ENCODE data around the gene TATDN3.
"Not testable (repeated sequence)": the region's sequence is repeated elsewhere in the genome, so short reads cannot be mapped to it uniquely, and the experiment has no call there.

TATDN3 gene

GRCh38 chr1:212762839-212763238, 28.9 kb upstream of the TATDN3 start:
- DNase-seq = no peak
- Mint-ChIP-seq H3K9me3 (peaks cover 16% of the 10 kb centered on the region), H3K27ac (no peak overlapping the region), H3K36me3 (ENCODE audit: low read depth) (peaks cover 59% of the 10 kb centered on the region), H3K4me3 (no peak overlapping the region), H3K4me1 (ENCODE audit: low read depth) (peaks cover 45% of the 10 kb centered on the region), H3K27me3 (no peaks in the 10 kb centered on the region)

DNA sequence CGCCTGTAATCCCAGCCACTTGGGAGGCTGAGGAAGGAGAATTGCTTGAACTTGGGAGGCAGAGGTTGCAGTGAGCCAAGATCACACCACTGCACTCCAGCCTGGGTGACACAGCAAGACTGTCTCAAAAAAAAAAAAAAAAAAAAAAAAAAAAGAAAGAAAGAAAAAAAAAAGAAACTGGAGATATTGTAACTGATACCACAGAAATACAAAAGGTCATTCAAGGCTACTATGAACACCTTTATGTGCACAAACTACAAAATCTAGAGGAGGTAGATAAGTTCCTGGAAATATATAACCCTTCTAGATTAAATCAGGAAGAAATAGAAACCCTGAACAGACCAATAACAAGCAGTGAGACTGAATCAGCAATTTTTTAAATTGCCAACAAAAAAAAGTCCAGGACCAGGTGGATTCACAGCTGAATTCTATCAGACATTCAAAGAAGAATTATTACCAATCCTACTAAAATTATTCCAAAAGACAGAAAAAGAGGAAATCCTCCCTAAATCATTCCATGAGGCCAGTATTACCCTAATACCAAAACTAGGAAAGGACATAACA, 26.9 kb upstream of the TATDN3 start:
- H3K4me1 Mint-ChIP-seq (ENCODE audit: low read depth) = peaks cover 49% of the 10 kb centered on the region
- not testable (repeated sequence) for H3K27me3 Mint-ChIP-seq, DNase-seq, H3K27ac Mint-ChIP-seq, H3K4me3 Mint-ChIP-seq
- H3K9me3 Mint-ChIP-seq = peaks cover 24% of the 10 kb centered on the region
- peaks cover 73% of the 10 kb centered on the region for H3K36me3 Mint-ChIP-seq (ENCODE audit: low read depth)

DNA sequence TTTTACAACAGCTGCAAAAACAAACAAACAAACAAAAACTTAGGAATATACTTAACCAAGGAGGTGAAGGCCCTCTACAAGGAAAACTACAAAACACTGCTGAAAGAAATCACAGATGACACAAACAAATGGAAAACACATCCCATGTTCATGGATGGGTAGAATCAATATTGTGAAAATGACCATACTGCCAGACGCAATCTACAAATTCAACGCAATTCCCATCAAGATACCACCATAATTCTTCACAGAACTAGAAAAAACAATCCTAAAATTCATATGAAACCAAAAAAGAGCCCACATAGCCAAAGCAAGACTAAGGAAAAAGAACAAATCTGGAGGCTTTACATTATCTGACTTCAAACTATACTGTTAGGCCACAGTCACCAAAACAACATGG, 24.9 kb upstream of the TATDN3 start:
- H3K4me3 Mint-ChIP-seq, H3K27ac Mint-ChIP-seq, H3K27me3 Mint-ChIP-seq, DNase-seq: not testable (repeated sequence)
- Mint-ChIP-seq H3K36me3 (ENCODE audit: low read depth) (peaks cover 81% of the 10 kb centered on the region), H3K9me3 (peaks cover 33% of the 10 kb centered on the region), H3K4me1 (ENCODE audit: low read depth) (peaks cover 57% of the 10 kb centered on the region)

- Mint-ChIP-seq H3K27ac (peak overlapping the region; percentile 88), H3K9me3 (peaks cover 35% of the 10 kb centered on the region), H3K36me3 (ENCODE audit: low read depth) (peaks cover 85% of the 10 kb centered on the region), H3K27me3 (no peaks in the 10 kb centered on the region), H3K4me1 (ENCODE audit: low read depth) (peaks cover 67% of the 10 kb centered on the region), H3K4me3 (peak overlapping the region; percentile 32)
- DNase-seq = no peak
Measured at GRCh38 chr1:212769459-212770167, 22.1 kb upstream of the TATDN3 start.

DNA sequence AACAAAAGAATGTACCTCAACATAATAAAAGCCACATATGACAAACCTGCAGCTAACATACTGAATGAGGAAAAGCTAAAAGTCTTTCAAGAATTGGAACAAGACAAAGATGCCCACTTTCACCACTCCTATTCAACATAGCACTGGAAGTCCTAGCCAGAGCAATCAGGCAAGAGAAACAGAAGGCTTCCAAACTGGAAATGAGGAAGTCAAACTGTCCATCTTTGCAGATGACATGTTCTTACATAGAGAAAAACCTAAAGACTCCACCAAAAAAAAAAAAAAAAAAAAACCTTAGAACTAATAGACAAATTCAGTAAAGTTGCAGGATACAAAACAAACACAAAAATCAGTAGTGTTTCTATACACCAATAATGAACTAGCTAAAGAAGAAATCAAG, 20.4 kb upstream of the TATDN3 start:
- Mint-ChIP-seq H3K27ac (no peak overlapping the region), H3K4me3 (no peak overlapping the region), H3K36me3 (ENCODE audit: low read depth) (peaks cover 80% of the 10 kb centered on the region), H3K9me3 (peaks cover 33% of the 10 kb centered on the region), H3K4me1 (ENCODE audit: low read depth) (peaks cover 68% of the 10 kb centered on the region), H3K27me3 (no peaks in the 10 kb centered on the region)
- DNase-seq = no peak

- peaks cover 57% of the 10 kb centered on the region for H3K4me1 Mint-ChIP-seq (ENCODE audit: low read depth)
- H3K36me3 Mint-ChIP-seq (ENCODE audit: low read depth) = peaks cover 77% of the 10 kb centered on the region
- H3K9me3 Mint-ChIP-seq = peaks cover 20% of the 10 kb centered on the region
- H3K4me3 Mint-ChIP-seq = no peak overlapping the region
- DNase-seq = no peak
- no peaks in the 10 kb centered on the region for H3K27me3 Mint-ChIP-seq
- no peak overlapping the region for H3K27ac Mint-ChIP-seq
Measured at GRCh38 chr1:212773011-212773410, 18.7 kb upstream of the TATDN3 start.

DNA sequence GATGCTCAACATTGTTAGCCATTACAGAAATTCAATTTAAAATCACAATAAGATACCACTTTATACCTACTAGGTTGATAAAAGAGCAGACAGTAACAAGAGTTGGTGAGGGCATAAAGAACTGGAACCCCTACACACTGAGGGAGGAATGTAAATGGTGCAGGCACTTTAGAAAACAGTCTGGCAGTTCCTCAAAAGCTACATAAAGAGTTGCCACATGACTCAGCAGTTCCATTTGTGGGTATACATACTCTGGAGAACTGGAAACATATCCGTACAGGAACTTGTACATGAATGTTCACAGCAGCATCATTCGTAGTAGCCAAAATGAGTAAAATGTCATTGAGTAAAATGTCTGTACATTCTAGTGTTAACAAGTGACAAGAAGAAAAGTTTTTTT, 17.1 kb upstream of the TATDN3 start:
- peaks cover 69% of the 10 kb centered on the region for H3K36me3 Mint-ChIP-seq (ENCODE audit: low read depth)
- no peak overlapping the region for H3K27ac Mint-ChIP-seq
- H3K4me1 Mint-ChIP-seq (ENCODE audit: low read depth) = peaks cover 43% of the 10 kb centered on the region
- no peak overlapping the region for H3K4me3 Mint-ChIP-seq
- no peaks in the 10 kb centered on the region for H3K27me3 Mint-ChIP-seq
- no peak for DNase-seq
- H3K9me3 Mint-ChIP-seq = peaks cover 11% of the 10 kb centered on the region

DNA sequence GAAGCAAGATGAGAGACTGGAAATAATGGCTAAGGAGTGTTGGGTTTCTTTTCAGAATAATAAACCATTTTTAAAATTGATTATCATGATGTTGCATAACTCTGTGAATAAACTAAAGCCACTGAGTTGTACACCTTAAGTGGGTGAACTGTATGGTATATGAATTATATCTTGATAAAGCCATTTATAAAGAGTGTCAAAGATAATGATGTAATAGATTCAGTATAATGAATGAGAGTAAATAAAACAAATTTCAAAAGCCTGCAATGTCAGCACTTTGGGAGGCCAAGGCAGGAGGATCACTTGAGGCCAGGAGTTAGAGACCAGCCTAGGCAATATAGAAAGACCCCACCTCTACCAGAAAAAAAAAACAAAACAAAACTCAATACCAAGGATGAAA, 16.5 kb upstream of the TATDN3 start:
- H3K9me3 Mint-ChIP-seq = peaks cover 9% of the 10 kb centered on the region
- H3K4me3 Mint-ChIP-seq = no peak overlapping the region
- peaks cover 37% of the 10 kb centered on the region for H3K4me1 Mint-ChIP-seq (ENCODE audit: low read depth)
- H3K36me3 Mint-ChIP-seq (ENCODE audit: low read depth) = peaks cover 66% of the 10 kb centered on the region
- no peak overlapping the region for H3K27ac Mint-ChIP-seq
- no peaks in the 10 kb centered on the region for H3K27me3 Mint-ChIP-seq
- DNase-seq = no peak

DNA sequence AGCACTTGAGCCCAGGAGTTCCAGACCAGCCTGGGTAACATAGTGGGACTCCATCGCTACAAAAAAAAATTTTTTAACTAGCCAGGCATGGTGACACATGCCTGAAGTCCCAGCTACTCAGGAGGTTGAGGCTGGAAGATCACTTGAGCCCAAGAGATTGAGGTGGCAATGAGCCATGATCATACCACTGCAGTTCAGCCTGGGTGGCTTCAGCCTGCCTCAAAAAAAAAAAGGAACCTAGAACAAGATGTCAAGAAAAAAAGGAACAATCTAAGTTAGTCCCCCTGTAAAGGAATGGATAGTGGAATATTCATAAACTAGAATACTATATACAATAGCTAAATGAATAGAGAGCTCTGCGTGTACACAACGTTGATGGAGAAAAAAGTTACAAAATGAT, 14.5 kb upstream of the TATDN3 start:
- no peak for DNase-seq
- no peak overlapping the region for H3K27ac Mint-ChIP-seq
- peaks cover 60% of the 10 kb centered on the region for H3K36me3 Mint-ChIP-seq (ENCODE audit: low read depth)
- H3K4me1 Mint-ChIP-seq (ENCODE audit: low read depth) = peaks cover 28% of the 10 kb centered on the region
- H3K9me3 Mint-ChIP-seq = no peaks in the 10 kb centered on the region
- no peak overlapping the region for H3K4me3 Mint-ChIP-seq
- H3K27me3 Mint-ChIP-seq = no peaks in the 10 kb centered on the region

GRCh38 chr1:212779086-212779485, 12.6 kb upstream of the TATDN3 start:
- not testable (repeated sequence) for H3K27ac Mint-ChIP-seq, H3K9me3 Mint-ChIP-seq, DNase-seq, H3K27me3 Mint-ChIP-seq, H3K4me3 Mint-ChIP-seq
- Mint-ChIP-seq H3K36me3 (ENCODE audit: low read depth) (peaks cover 63% of the 10 kb centered on the region), H3K4me1 (ENCODE audit: low read depth) (peaks cover 29% of the 10 kb centered on the region)

DNA sequence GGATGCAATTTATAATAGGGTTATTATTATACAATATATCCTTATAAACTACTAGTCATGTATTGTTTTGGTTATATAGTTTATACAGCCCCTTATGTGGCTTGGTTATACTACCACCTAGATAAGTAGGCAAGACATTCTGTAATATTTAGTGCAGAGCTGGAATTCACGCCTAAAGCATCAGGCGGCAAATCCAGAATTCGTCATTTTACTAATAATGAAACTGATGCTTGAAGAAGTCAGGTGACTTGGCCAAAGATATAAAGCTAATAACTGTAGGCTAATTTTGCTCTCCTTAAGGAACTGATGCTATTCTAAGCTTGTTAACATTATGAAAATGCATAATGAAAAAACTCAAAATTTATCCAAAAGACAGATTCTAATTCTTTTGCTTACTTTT, 10.9 kb upstream of the TATDN3 start:
- Mint-ChIP-seq H3K27me3 (no peaks in the 10 kb centered on the region), H3K27ac (no peak overlapping the region), H3K9me3 (no peaks in the 10 kb centered on the region), H3K36me3 (ENCODE audit: low read depth) (peaks cover 64% of the 10 kb centered on the region), H3K4me1 (ENCODE audit: low read depth) (peaks cover 22% of the 10 kb centered on the region), H3K4me3 (no peak overlapping the region)
- no peak for DNase-seq

DNA sequence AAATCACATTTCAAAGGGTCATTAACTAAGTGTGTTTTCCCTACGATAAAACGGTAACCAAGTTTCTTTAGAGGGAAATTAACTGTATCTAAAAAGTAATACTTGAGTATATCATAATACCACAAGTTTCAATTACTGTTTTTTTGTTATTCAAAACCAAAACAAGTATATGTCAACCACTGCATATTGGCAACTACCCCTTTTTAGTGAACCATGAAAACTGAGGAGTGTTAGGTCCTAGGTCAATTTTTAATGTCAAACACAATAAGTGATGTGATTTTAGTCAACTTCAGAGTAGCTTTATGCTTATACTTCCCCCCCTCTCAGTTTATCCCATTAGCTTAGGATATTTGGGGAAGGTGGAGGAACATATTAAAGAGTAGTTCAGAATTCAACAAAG, 10.5 kb upstream of the TATDN3 start:
- Mint-ChIP-seq H3K36me3 (ENCODE audit: low read depth) (peaks cover 67% of the 10 kb centered on the region), H3K4me3 (no peak overlapping the region), H3K27ac (no peak overlapping the region), H3K27me3 (no peaks in the 10 kb centered on the region), H3K9me3 (no peaks in the 10 kb centered on the region), H3K4me1 (ENCODE audit: low read depth) (peaks cover 24% of the 10 kb centered on the region)
- DNase-seq = no peak

DNA sequence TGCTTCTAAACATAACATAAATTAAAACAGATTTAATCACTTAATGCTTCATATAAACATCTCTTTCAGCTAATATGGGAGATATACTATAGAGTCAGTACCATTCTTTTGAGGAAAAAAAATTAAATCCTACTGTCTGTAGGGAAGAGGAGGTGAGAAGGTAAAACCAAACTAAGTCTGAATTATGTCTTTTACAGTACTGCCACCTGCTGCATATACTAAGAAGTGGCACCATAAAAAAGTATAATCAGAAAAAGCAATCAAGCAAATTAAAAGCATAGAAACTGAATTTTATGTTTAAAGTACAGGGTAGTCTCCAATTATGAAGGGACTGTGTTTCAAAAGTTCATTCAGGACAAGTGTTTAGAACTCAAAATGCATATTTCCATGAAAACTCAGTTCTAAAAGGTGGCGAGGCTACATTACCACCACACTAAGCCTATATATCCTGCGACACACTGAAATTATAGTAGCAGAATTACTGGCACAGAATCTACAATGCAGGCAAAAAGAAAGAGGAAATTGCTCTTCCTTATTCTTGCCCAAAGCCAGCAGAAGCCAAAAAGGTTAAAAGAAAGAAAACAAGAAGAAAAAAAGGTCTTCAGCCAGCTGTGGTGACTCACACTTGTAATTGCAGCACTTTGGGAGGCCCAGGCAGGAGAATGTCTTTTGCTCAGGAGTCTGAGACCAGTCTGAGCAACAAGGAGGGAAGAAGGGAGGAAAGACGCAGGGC, 9.1 kb upstream of the TATDN3 start:
- Mint-ChIP-seq H3K4me3 (no peak overlapping the region), H3K36me3 (ENCODE audit: low read depth) (peaks cover 71% of the 10 kb centered on the region), H3K9me3 (no peaks in the 10 kb centered on the region), H3K27ac (peak overlapping the region; percentile 38), H3K4me1 (ENCODE audit: low read depth) (peaks cover 30% of the 10 kb centered on the region), H3K27me3 (no peaks in the 10 kb centered on the region)
- no peak for DNase-seq

DNA sequence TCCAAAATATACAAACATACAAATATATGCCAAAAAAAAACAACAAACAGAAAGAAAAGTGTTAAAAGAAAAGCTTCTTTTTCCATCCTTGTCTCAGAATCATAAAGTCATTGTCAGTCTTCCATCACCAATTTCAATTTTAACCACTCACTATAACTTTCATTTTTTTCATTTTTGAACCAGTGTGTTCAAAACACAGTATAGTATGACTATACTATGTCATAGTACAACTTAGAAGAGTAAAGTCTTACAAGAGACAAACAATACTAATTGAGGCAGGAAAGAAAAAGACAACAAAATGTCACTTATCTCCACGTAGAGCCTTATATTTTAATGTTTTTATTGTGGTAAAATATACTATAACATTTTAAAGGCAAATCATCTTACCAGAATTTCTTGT, 7.7 kb upstream of the TATDN3 start:
- Mint-ChIP-seq H3K4me3 (no peak overlapping the region), H3K9me3 (no peaks in the 10 kb centered on the region), H3K27ac (peak overlapping the region; percentile 67), H3K27me3 (no peaks in the 10 kb centered on the region), H3K4me1 (ENCODE audit: low read depth) (peaks cover 34% of the 10 kb centered on the region), H3K36me3 (ENCODE audit: low read depth) (peaks cover 62% of the 10 kb centered on the region)
- DNase-seq = no peak

- no peaks in the 10 kb centered on the region for H3K9me3 Mint-ChIP-seq
- peaks cover 44% of the 10 kb centered on the region for H3K4me1 Mint-ChIP-seq (ENCODE audit: low read depth)
- H3K27ac Mint-ChIP-seq = no peak overlapping the region
- H3K27me3 Mint-ChIP-seq = no peaks in the 10 kb centered on the region
- H3K4me3 Mint-ChIP-seq = no peak overlapping the region
- peaks cover 62% of the 10 kb centered on the region for H3K36me3 Mint-ChIP-seq (ENCODE audit: low read depth)
- DNase-seq = no peak
Measured at GRCh38 chr1:212785871-212786270, 5.8 kb upstream of the TATDN3 start.
